AG09319 (cell line): ENCODE data around the gene PHKB.
A peak's percentile ranks its signal among the peaks of the same experiment; 100 is the strongest.

Experiments used
- DNase-seq: peaks from one replicate; pipeline ENCODE4 v3.0.0-alpha.2; 2010; ENCODE audit warnings: low read depth; ENCODE audit errors: extremely low read depth
- TF ChIP-seq, protein P1 (sequence below): IDR thresholded peaks from 2 replicates; pipeline ENCODE4 v1.5.1; 2011; ENCODE audit warnings: low read depth, mild to moderate bottlenecking, inconsistent platforms, low read length, moderate library complexity

The PHKB gene

DNA sequence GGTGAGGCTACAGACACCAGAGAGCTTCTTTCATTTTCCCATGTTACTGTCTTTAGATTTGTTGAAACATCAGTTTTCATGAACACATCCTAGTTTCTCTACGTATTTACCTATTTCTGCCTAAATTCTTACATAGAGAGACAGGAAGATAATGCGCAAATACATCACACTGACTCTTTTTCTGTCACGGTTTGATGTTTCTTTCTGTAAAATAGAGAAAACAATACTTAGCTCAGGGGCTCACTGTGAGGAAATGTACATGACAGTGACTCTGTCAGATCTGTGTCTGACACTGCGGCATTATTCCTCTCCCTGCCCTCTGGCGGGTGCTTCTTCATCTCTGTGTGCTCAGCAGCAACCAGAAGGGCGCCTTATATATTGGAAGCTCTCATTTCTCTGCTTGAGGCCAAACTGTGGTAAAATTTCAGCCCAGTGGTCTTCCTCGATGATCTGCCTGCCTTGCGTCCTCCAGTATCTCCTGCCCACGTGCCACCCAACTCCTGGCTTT lies 264.1 kb downstream of the PHKB start:
- TF ChIP-seq, protein P1, sequence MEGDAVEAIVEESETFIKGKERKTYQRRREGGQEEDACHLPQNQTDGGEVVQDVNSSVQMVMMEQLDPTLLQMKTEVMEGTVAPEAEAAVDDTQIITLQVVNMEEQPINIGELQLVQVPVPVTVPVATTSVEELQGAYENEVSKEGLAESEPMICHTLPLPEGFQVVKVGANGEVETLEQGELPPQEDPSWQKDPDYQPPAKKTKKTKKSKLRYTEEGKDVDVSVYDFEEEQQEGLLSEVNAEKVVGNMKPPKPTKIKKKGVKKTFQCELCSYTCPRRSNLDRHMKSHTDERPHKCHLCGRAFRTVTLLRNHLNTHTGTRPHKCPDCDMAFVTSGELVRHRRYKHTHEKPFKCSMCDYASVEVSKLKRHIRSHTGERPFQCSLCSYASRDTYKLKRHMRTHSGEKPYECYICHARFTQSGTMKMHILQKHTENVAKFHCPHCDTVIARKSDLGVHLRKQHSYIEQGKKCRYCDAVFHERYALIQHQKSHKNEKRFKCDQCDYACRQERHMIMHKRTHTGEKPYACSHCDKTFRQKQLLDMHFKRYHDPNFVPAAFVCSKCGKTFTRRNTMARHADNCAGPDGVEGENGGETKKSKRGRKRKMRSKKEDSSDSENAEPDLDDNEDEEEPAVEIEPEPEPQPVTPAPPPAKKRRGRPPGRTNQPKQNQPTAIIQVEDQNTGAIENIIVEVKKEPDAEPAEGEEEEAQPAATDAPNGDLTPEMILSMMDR: no peak
- no peak for DNase-seq

DNA sequence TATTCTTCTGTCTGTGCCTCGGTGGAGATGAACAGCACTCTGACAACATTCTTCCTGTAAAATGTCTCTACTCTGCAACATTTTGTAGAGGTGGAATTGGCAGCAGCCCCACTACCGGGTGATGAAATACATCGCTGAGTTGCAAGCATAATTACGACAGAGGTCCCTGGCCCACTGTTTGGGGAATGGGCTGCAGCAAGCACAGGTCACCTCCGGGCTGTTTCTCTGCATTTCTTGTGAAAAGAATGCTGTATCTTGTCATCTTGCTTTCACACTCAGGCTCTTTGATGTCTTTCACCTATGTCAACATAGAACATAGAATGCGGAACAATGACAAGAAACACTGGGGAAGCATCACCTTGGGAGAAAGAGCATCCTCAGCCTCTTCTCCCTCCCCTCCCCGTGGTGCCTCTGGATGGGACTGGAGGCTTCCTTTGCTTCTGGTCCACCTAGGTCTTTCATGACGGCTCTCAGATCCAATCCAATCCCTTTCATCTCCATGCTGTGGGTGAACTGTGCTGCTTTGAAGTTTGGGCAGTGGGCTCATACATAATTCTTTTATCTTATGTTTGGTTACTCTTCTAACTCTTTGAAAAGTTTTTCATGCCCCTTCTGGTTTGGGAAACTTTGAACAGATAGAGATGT lies 265.0 kb downstream of the PHKB start:
- TF ChIP-seq, protein P1: no peak
- DNase-seq: no peak

DNA sequence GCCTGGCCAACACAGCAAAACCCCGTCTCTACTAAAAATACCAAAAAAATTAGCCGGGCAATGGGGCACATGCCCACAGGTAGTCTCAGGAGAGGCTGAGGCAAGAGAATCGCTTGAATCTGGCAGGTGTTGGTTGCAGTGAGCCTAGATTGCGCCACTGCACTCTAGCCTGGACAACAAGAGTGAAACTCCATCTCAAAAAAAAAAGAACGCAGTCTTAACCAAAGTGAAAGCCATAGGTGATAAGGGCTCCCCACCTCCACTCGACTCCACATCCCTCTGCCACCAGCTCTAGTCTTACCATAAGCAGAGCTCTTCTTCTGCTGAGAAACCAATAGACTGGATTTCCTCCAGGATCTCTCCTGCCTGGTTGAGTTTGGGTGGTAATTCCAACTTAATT lies 266.0 kb downstream of the PHKB start:
- DNase-seq: no peak
- TF ChIP-seq, protein P1: no peak

DNA sequence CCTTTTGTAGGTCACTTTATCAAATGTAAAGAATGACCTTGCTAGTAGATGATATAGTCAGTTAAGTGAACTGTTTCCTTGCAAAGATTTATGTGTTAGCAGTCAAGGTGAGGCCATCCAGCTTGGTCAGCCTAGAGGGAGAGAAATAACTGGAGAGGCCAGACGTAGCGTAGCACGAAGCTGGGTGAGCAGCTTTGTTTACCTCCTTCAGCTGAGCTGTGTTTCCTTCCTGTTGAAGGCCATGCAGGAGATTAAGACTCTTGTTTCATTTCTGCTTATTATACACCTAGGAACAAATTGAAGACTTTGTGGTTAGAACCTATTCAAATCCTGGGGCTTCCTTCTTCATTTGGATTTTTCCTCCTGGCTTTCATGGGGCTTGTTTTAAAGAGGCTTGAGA lies 267.1 kb downstream of the PHKB start:
- TF ChIP-seq, protein P1: no peak
- DNase-seq: no peak

DNA sequence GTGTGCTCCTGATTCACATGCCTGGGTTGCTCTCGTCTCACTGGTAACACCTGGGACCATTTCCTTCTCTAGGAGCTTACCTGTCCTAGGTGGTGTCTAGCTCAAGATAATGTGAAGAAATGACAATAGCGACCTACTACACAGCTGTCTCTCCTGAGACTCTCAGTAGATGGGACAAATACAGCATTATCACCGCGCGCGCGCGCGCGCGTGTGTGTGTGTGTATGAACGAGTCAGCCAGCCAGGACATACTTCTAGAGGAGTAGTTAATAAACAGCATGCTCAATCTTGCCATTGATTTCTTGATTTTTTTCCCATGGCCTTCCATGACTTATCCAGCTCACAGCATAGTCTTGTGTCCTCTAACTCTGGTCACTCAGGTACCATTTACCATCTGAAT lies 268.6 kb downstream of the PHKB start:
- TF ChIP-seq, protein P1: no peak
- no peak for DNase-seq

DNA sequence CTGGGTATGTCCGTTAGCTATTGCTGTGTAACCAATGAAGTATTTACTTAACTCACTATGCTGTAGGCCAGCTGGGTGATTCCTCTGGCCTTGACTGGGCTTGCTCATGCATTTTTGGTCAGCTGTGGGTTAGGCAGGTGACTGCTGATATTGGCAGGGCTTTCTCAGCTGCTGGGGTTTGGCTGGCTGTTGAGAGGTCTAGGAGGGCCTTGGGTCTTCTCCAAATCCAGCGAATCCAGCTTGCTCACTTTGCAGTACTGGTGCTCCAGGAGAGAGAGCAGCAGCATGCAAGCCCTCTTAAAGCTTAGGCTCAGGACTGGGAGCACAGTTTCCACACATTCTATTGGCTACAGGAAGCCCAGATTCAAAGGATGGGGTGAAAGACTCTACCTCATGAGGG lies 270.1 kb downstream of the PHKB start:
- TF ChIP-seq, protein P1: no peak
- peak; percentile 23 for DNase-seq

DNA sequence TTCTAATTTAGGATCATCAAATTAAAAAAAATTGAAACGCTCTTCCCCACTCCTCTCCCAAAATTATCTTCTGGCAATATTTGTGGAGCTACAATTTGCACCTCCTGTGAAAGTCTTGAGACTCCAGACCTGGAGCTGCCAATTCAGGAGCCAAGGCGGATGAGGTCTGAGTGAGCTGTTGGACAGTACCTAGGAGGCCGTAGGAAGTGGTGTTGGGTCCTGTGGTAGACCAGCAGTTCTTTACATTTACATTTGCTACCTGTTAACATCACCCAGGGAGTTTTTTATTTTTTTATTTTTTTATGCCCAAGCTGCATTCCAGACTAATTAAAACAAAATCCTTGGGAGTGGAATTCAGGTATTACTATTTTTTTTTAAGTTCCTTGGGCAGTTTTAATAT lies 271.0 kb downstream of the PHKB start:
- DNase-seq: no peak
- TF ChIP-seq, protein P1: no peak
